Measurements from ENCODE around the gene PLEKHD1.
A peak's percentile ranks its signal among the peaks of the same experiment; 100 is the strongest.
"Not testable (repeated sequence)": the region's sequence is repeated elsewhere in the genome, so short reads cannot be mapped to it uniquely, and the experiment has no call there.

The PLEKHD1 gene

DNA sequence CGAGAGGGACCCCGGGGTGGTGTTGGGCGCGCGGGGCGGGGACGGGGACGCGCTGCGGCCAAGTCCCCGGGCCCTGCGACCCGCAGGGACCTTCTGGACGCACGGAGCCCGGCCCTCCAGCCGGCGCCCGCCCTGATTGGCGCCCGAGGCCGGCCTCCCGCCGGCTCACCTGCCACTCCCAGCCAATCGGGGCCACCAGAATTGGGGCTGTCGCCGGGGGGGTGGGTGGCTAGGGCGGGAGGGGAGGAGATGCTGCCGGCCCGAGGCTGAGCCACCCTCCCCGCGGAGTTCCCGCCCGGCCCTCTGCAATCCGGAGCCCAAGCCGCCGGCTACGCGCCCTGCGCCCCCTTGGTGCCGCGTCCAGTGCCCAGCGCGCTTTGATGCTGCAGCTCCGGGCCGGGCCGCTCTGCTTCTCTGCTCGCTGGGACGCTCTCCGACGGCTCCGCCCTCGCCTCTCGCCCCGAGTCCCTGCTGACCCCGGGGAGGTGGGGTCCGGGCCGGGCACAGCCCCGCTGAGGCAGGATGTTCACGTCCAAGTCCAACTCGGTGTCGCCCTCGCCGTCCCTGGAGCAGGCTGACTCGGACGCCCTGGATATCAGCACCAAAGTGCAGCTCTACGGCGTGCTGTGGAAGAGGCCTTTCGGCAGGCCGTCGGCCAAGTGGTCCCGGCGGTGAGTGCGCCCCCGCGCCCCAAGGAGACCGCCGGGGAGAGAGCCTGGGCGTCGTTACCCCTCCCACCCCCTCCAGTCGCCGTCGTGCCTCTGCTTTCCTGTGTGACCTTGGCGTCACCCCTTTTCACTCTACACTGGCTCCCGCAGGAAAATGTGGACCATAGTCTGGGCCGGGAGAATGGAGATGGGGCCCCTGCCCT is at the start of gene PLEKHD1:
Gene PLEKHD1, plus strand, starts transcription at position 285 of the 871 bp plus-strand sequence. Its CDS starts 238 bp downstream, at position 523.
- DNase-seq: peak in 5 of 58 donors; percentile 6 to 44 (median 21)

- DNase-seq: no peak
Observed at GRCh38 chr14:69439521-69440270, 44.8 kb upstream of the PLEKHD1 start.

- DNase-seq: no peak
Observed at GRCh38 chr14:69441948-69442347, 42.6 kb upstream of the PLEKHD1 start.

DNA sequence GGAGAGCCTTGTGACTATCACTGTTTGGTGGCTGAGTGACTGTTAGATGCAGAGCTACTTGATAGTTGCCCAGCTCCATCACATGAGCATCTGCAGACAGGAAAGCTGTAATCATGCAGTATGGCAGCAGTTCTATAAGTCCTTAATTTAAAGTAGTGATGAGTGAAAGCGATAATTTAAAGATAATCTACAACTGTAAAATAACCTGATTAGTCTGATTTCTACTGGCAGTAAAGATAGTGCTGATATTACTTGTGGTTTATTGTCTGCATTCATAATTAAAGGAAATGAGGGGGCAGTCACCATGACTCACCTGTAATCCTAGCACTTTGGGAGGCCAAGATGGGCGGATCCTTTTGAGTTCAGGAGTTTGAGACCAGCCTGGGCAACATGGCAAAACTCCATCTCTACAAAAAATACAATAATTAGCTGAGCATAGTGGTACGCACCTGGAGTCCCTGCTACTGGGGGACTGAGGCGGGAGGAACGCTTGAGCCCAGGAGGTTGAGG is 41.2 kb upstream of the PLEKHD1 start:
- no peak for DNase-seq

DNA sequence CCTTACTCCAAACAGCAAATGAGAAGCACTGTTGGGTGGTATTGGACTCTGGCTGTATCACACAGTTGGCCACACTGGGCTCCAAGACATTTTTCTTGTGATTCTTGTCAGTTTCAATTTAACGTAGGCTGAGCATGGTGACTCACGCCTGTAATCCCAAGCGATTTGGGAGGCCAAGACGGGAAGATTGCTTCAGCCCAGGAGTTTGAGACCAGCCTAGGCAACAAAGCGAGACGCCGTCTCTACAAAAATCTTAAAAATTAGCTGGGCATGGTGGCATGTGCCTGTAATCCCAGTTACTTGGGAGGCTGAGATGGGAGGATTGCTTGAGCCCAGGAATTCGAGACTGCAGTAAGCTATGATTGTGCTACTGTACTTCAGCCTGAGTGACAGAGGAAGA is 35.3 kb upstream of the PLEKHD1 start:
- DNase-seq: no peak

DNA sequence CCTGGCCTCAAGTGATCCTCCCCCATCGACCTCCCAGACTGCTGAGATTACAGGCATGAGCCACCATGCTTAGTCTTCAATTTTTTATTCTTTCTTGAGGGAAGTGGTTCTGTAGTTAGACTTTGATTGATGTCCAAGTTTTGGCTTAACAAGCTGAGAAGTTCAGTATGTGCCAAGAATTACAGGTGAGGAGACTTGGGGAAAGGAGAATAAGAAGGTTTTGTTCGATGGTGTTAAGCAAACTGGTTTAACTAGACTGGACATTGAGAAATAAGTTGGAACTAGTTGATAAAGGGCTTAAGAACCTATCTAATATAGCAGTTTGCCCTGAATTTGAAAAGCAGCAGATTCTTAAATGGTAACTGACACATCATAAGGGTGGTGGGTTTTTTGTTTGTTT is 32.6 kb upstream of the PLEKHD1 start:
- DNase-seq: no peak

DNA sequence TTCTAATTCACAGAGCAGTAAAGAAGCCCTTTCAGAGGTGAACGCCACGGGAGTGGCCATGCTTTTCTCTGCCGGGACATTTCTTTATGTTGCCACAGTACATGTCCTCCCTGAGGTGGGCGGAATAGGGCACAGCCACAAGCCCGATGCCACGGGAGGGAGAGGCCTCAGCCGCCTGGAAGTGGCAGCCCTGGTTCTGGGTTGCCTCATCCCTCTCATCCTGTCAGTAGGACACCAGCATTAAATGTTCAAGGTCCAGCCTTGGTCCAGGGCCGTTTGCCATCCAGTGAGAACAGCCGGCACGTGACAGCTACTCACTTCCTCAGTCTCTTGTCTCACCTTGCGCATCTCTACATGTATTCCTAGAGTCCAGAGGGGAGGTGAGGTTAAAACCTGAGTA is 26.2 kb upstream of the PLEKHD1 start:
- DNase-seq: no peak

DNA sequence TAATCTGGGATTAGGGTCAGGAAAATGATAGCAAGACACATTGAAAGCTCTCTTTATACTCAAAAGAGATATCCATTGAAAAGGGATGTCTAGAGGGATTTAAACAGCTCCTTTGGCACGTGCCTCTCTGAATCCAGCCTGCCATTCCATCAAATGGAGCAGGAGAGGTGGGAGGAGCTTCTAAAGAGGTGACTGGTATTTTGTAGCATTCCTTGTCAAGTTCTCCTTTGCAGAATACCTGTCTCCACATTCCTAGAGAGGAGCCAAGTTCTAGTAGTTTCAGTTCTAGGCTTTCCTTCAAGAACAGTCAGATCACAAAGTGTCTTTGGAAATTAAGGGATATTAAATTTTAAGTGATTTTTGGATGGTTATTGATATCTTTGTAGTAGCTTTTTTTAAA is 25.4 kb upstream of the PLEKHD1 start:
- DNase-seq: no peak

- peak in 37 of 58 donors; percentile 3 to 72 (median 24) for DNase-seq
Observed at GRCh38 chr14:69460093-69460701, 24.3 kb upstream of the PLEKHD1 start.

DNA sequence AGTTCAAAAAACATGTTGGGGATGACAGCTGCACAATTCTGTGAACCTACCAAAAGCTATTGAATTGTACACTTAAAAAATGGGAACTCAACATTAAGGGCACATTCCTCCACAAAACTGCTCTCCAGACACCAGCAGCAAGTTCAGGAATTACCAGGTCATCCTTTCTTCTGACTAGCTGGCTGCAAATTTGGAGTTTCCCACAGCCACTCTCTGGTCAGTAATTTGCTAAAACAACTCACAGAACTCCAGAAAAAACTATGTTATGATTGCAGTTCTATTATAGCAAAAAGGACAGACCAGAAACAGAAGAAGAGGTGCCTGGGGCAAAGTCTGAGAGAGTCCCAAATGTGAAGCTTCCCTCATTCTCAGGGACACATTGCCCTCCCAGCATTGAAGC is 20.1 kb upstream of the PLEKHD1 start:
- DNase-seq: no peak

- DNase-seq: no peak
Observed at GRCh38 chr14:69464829-69465228, 19.7 kb upstream of the PLEKHD1 start.

- DNase-seq: no peak
Observed at GRCh38 chr14:69468949-69469348, 15.6 kb upstream of the PLEKHD1 start.

GRCh38 chr14:69471436-69471835 is 13.1 kb upstream of the PLEKHD1 start:
- no peak for DNase-seq

DNA sequence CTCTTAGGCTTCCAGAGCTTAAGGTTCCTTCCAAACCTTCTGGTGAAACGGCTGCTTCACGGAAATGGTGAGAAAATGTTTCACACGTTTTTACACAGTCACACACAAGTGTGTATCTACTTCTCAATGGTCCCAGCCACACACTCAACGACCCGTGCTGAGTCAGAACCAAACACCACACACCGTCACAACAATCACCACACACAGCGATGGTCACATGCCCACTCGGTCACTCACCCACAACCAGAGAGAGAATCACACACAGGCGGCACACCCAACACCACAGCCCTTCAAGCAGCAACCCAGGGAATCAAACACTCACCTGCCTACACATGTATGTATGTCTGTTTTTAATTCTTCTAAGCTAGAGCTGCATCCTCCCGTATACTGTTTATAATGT is 12.6 kb upstream of the PLEKHD1 start:
- DNase-seq: no peak

GRCh38 chr14:69473260-69473659 is 11.3 kb upstream of the PLEKHD1 start:
- no peak for DNase-seq

DNA sequence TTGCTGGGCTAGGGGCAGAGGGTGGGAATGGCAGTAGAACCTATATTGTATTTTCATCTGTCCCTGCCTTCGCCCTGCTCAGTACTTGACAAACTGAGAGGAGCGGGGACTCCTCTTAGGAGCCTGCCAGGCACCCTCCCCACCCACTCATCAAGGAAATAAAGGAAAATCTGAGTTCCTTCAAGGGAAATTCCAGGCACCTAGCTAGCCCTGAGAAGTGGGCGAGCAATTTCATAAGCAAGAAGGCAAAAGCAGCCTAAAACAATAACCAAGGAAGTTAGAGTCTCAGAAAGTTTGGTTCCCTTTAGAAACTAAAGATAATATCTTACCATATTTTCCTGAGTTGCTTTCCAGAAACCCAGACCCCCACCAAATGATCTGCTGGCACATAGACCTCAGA is 10.6 kb upstream of the PLEKHD1 start:
- no peak for DNase-seq

- no peak for DNase-seq
Observed at GRCh38 chr14:69475194-69475818, 9.2 kb upstream of the PLEKHD1 start.

DNA sequence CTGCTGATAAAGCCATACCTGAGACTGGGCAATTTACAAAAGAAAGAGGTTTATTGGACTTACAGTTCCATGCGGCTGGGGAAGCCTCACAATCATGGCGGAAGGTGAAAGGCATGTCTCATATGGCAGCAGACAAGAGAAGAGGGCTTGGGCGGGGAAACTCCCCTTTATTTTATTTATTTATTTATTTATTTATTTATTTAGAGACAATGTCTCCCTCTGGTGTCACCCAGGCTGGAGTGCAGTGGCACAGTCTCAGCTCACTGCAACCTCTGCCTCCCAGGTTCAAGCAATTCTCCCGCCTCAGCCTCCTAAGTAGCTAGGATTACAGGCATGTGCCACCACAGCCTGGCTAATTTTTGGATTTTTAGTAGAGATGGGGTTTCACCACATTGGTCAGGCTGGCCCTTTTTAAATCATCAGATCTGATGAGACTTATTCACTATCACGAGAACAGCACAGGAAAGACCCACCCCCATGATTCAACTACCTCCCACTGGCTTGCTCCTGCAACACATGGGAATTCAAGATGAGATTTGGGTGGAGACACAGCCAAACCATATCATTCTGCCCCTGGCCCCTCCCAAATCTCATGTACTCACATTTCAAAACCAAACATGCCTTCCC is 7.6 kb upstream of the PLEKHD1 start:
- DNase-seq: not testable (repeated sequence)

DNA sequence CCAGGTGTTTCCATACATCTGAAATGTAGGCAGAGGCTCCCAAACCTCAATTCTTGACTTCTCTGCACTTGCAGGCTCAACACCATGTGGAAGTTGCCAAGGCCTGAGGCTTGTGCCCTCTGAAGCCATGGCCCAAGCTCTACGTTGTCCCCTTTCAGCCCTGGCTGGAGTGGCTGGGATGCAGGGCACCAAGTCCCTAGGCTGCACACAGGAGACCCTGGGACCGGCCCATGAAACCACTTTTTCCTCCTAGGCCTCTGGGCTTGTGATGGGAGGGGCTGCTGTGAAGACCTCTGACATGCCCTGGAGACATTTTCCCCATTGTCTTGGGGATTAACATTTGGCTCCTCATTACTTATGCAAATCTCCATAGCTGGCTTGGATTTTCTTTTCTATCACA is 6.5 kb upstream of the PLEKHD1 start:
- not testable (repeated sequence) for DNase-seq

GRCh38 chr14:69479696-69480095 is 4.8 kb upstream of the PLEKHD1 start:
- no peak for DNase-seq

DNA sequence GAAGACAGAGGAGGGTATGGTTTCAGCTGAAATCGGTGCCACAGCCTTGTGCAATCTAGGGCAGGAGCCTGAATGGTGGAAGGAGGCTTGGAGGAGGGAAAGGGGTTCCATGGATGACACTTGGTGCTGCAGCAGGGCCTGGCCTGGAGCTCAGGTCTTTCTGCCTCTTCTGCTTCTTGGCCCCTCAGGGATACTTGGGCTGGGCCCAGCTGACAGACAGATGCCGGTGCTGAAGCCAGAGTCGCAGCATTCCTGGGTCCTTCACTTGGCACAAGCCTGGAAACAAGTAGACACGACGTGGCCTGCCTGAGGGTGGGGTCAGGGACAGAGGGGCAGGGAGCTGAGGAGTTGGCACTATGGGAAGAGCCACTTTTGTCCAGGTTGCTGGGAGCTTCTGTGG is 4.4 kb upstream of the PLEKHD1 start:
- no peak for DNase-seq
